HG03460 (cell line): ENCODE data around the gene DNAJC19.
"Not testable (repeated sequence)": the region's sequence is repeated elsewhere in the genome, so short reads cannot be mapped to it uniquely, and the experiment has no call there.

Experiments
- ATAC-seq: cut with Tn5 transposase; IDR thresholded peaks from one replicate; pipeline ENCODE4 v1.9.1; 2021; ENCODE audit not compliant: unreplicated experiment

The DNAJC19 gene

DNA sequence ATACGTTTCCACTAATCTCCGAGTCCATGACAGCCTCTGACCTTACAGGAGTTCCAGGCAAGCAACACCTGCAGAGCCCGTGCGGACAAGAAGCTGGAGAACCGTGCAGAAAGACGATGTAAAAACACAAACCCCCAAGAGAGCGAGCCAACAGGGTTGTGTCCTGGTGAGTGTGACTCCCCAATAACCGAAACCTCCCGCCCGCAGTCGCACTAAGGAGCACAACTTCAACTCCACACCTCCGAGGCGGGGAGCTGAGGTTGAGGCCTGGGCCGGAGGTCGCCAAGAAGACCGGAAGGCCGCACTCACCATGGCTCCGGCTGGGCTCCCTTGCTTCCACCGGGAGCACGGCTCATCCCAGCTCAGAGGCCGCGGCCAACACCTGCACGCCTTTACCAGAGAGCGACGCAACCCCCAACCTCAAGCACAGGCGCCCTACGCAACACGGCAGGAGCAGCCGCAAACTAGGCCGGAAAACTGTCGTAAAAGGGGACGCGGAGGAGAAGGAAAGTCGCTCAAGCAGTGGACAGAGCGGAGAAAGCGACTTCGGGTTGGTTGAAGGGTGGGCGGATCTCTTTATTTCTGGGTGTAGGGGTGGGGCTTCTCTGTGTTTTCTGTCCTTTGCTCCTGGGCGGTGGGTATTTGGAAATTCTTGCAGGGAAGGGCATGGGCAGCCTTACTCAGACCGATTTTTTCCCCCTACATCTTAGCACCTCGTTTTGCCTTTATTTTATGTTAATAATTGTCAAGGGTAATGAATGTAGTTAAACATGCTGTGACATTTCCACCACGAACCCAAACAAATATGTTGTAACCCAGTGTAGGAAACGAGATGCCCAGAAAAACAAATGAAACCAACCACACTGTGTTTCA is at the start of gene DNAJC19:
TSS of gene DNAJC19 (minus strand) at position 446 of the 873 bp plus-strand sequence. CDS start at position 312, 134 bp downstream.
- ATAC-seq = peak; percentile 97

DNA sequence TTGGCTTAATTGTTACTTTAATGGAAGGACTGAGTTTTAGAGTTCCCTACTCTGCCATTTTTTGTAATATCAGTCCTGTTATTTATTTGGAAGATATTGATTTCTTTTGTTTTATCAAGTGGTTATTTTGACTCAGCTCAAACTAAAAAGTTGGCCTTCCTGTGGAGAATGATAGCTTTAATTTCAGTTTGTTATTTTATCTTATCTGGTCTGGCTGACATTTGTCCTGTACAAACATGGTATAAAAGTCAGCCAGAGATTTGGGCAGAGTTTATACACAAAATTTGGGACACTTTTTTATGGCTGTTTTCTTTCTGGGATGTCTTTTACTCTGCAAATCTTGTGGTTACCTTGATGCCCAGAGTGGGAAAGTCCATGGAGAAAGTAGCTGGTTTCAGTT is 41.4 kb upstream of the DNAJC19 start:
- ATAC-seq = no peak

DNA sequence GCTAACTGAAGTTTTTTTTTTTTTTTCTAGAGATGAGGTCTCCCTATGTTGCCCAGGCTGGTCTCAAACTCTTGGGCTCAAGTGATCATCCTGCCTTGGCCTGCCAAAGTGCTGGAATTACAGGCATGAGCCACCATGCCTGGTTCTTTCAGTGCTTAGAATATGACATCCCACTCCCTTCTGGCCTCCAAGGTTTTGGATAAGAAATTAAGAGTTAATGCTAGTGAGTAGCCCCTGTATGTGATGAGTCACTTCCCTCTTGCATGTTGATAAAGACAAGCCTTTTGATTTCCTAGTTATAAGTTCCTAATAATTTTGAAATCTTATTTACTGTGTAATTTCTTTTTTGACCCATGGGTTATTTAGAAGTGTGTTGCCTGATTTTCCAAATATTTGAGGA is 35.7 kb upstream of the DNAJC19 start:
- no peak for ATAC-seq

DNA sequence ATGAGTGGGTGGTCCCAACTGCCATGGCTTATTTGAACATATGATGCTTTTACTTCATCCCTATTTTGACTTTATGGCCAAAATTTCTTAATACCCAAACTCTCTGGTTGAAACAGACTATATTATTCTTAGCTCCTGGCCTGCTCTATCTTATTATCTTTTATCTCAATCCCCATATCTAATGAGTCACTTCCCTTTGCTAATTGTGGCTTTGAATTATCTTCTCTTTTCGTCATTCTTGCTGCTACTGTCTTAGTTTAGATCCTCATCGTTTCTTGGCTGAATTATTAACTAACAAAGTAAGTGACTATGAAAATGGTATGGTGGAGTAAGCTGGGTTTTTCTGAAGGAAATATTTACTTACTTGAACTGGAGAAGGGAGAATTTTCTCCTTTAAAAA is 28.2 kb upstream of the DNAJC19 start:
- no peak for ATAC-seq

DNA sequence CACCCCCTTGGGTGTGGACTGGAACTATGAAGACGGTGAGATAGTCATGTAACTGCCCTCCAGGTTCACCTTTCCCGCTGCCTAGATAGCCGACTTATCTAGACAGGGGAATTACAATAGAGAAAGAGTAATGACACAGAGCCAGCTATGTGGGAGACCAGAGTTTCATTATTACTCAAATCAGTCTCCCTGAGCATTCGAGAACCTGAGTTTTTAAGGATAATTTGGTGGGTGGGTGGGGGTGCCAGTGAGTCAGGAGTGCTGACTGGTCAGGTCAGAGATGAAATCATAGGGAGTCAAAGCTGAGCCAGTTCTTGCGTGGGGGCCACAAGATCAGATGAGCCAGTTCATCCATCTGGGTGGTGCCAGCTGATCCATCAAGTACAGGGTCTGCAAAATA is 19.7 kb upstream of the DNAJC19 start:
- ATAC-seq = no peak

DNA sequence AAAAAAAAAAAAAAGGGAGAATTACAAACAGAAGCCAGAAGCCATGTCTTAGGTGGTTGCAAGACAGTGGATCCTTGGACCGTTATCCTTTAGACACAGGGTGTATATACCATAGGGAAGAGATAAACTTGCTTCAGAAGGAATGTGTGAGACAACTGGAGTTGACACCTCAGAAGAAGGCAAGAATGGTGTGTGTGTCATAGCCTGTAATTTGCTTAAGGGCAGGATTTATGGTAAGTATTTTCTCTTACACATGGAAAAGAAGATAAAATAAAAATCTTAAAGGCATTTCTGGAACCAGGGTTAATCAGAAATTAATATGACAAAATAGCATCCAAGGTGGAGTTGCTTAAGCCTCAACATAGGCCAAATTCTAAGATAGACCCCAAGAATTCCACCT is 19.3 kb upstream of the DNAJC19 start:
- no peak for ATAC-seq

DNA sequence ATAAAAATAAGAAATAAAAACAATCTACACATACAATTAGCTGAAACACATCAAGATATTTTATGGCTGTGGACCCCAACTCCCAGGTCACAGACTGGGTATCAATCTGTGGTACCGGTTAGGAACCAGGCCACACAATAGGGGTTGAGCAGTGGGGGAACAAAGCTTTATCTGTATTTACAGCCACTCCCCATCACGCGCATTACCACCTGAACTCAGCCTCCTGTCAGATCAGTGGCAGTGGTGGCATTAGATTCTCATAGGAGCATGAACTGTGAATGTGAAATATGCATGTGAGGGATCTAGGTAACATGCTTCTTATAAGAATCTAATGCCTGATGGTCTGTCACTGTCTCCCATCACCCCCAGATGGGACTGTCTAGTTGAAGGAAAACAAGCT is 17.7 kb upstream of the DNAJC19 start:
- no peak for ATAC-seq

DNA sequence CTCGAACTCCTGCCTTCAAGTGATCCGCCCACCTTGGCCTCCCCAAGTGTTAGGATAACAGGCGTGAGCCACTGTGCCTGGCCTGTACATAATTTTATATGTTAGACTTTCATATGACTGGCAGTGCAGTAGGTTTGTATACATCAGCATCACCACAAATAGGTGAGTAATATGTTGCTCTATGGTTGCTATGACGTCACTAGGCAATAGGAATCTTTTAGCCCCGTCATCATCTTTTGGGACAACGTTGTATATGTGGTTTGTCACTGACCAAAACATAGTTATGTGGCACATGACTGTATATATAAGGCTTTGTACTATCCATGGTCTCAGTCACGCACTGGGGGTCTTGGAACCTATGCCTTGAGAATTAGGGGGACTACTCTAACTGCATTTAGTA is 17.0 kb upstream of the DNAJC19 start:
- no peak for ATAC-seq

DNA sequence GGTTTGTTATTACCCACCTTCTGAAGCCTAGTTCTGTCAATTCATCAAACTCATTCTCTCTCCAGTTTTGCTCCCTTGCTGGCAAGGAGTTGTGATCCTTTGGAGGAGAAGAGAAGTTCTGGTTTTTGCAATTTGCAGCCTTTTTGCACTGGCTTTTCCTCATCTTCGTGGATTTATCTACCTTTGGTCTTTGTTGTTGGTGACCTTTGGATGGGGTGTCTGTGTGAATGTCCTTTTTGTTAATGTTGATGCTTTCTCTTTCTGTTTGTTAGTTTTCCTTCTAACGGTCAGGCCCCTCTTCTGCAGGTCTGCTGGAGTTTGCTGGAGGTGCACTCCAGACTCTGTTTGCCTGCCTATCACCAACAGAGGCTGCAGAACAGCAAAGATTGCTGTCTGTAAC is 13.9 kb upstream of the DNAJC19 start:
- ATAC-seq = not testable (repeated sequence)

DNA sequence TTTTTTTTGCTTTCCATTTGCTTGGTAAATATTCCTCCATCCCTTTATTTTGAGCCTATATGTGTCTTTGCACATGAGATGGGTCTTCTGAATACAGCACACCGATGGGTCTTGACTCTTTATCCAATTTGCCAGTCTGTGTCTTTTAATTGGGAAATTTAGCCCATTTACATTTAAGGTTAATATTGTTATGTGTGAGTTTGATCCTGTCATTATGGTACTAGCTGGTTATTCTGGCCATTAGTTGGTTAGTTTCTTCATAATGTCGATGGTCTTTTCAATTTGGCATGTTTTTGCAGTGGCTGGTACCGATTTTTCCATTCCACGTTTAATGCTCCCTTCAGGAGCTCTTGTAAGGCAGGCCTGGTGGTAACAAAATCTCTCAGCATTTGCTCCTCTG is 12.8 kb upstream of the DNAJC19 start:
- not testable (repeated sequence) for ATAC-seq

DNA sequence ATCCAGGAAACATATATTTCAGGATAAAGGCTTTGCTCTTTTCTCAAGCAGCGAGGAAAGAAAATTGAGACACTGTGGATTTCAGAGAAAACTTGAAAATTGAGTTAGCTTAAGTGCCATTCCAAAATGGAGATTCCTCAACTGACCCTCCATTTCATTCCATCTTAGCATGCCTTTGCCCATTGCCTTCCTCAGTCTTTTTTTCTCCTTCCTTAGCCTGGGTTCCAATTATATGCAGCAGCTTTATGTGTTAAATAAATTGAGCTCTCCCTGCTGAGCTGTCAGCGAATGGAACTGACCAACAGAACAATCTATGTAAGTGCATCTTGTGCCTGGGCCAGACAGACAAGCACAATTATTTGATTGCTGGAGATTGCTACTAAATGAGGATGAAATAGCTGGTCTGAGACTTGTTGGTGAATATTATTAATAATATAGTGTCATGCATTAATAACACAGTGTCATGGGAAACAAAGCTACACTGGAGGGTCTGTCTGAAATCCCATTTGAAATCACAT is 6.9 kb upstream of the DNAJC19 start:
- ATAC-seq = no peak

DNA sequence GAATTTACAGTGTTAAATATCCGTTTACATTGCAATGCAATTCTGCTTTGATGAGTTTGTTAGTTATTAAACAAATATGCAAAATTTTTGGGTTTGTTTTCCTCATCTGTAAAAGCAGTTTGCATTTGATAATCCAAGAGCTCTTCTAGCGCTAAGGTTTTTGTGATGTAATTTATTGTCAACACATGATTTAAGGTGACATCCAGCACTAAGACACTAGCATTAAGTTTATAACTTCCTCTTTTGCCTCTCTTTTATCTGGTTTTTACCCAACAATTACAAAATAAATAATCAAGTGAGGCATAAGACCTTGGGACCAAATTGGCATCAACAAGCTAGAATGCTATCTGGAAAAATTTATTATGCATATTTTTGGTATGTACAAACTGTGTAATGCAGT is 969 bp upstream of the DNAJC19 start:
- ATAC-seq = no peak

DNA sequence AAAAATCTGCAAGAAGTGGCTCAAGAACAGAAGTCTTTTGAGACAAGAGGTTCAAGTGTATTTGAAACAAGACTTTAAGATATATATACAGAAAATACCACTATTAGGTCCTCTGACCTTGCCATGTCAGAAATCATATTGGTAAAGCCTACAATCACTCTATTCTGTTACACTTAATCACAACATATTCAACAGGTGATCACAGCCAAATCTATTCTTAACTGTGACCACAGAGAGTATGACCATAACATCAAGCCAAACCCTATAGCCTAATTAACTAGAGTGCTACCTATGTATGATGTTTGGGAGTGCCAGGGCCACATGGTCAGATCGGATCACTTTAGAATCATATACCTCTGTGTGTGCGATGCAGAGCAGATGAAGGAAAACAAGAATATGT is 2.2 kb downstream of the DNAJC19 start:
- no peak for ATAC-seq

DNA sequence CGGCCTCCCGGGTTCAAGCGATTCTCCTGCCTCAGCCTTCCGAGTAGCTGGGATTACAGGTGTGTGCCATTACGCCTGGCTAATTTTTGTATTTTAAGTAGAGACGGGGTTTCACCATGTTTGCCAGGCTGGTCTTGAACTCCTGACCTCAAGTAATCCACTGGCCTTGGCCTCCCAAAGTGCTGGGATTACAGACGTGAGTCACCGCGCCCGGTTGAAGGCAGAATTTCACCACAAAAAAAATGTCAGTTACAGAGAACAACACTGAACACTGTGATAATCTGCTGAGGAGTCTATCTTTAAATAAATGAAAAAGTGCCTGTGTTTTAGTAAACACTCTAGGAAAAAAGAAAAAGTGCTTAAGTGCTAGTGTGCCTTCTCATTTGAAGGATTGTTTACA is 3.2 kb downstream of the DNAJC19 start:
- ATAC-seq = not testable (repeated sequence)

DNA sequence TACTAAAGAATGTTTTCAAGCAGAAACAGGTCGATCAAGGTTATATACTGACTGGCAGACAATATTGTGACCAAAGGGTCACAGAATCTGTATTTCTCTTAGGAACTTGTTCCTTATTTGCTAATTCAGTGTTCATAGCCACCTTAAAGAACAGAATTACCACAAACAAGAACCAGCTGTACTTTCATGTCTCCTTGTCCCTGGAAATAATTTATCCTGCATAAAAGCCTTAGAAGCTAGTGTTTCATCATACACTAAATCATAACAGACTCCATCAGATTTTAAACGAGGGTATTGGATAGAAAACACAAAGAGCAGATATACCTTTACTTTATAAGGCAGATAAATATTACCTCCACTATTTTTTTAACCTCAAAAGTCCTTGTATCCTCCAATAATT is 6.4 kb downstream of the DNAJC19 start:
- no peak for ATAC-seq

DNA sequence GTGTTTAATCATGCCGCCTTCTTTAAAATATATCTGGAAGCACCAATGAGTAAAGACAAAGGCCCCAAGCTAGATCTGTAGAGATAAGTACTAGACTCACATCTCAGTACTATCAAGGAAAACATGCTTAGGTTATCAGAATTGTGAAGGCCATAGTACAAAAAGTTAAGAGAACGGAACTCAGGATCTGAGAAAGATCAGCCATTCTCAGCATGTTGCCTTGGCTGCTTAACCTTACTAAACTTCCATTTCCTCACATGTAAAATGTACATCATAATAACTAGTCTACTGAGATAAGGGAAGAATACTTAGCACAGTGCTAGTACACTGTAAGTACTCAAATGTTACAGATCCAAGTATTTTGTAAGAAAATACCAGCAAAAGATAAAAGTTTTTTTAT is 7.6 kb downstream of the DNAJC19 start:
- ATAC-seq = no peak

DNA sequence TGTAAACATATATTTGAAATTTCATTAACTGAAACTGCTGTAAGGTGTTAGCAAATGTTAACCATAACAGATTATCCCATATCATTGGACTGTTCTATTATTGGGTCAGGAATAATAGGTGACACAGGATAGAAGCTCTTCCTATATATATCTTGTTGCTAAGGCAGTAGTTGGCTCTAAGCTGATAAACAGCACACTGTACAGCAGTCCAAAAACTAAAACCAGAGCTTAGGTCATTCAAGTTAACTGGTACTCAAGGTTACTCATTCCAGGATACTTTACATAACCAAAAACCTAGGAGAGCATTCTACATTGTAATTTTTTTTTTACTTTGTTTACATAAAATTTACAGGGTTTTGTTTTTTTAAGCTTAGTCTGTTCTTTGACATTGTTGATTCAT is 8.9 kb downstream of the DNAJC19 start:
- ATAC-seq = no peak

DNA sequence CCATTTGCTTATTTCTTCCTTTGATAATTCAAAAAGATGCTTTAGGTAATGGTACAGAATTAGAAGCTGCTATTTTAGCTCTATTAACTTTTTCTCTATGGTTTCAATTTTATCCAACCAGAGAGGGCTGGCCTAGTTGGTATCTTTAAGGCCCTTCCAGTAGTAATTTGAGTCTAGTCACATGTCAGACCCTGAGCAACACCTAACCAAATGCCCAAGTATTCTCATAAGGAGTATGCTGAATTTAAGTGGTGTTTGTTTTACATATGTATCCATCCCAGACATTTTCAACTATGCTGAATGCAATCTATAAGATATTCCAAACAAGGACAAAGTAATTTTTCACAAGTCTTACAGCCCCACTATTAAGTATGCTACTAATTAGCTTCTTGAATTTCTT is 9.6 kb downstream of the DNAJC19 start:
- no peak for ATAC-seq

DNA sequence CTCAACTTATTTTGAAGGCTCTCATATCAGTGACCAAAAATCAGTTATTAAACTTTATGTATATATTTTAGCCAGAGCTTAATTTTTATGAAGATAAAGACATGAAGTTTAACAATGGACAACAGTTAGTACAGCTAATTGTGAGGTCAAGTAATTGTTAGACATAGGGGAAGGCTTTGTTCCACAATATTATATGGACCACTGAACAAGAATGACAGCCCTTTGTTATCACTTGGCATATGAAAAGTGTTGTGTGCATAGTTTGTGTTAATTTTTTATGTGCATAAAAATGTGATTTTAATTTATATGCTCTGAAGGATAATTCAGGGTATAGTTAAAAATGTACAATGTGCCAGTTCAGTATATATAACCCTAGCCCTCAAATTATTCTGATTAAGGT is 12.0 kb downstream of the DNAJC19 start:
- ATAC-seq = no peak

DNA sequence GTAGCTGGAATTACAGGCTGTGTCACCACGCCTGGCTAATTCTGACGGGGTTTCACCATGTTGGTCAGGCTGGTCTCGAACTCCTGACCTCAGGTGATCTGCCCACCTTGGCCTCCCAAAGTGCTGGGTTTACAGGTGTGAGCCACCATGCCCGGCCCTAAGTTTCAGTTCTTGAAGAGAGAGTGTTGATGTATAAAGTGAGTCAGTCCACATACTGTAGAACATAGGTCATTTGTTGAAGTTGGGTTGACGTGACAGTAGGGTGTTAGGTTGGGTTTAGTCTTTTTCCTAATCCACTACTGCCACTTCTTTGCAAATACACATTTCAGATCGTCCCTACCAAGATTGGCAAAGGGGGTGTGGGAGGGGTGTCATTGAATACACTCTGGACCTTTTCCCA is 15.2 kb downstream of the DNAJC19 start:
- ATAC-seq = no peak

DNA sequence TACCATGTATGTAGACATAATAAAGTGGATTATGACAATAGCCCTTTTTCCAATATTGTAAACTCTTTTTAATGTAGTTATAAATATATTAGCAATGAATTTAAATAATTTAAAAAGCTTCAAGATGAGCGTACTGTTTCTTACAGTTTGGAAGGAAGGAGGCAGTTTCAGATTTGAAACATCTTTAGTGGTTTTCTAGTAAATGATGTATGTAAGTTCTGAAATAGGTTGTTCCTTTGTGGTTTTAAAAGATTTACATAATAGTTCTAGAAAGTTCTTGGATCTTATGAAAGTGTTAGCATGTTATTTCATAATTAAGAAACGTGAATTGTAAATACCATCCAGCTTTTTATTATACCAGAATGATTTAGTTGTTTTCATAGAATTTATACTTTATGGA is 16.0 kb downstream of the DNAJC19 start:
- no peak for ATAC-seq

DNA sequence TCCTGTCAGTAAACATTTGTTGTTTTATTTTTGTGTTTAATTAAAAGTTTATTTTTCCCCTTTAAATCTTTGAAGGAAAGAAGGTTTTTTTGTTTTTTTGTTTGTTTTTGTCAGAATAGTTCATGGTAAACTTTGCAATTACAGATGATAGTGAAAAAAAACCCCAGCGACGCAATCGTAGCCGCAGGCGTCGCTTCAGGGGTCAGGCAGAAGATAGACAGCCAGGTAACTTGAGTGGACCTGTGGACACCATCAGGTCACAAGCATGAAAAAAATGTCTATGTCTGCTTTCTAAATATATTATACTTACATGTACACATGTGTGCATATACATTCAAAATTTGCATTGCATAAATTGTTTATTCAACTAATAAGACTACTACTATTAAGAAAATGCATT is 18.6 kb downstream of the DNAJC19 start:
- ATAC-seq = no peak

DNA sequence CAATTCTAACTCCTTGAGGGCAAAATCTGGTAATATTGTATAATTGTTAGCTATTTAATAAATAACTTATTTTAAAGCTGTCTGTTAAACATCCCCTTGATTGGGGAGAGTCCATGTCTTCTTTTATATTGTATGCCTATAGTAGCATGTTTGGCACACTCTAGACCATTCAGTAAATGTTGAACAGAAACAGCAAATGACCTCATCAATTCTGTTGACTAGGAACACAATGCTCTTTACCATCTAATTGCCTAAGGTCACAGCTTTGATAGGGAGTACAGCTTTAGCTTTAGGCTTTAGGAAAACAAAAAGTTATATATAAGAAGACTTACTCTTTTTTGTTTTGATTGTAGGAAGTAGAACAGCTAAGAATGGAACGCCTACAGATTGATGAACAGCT is 27.0 kb downstream of the DNAJC19 start:
- no peak for ATAC-seq
